SK-N-SH treated with all-trans-retinoic acid at 6 μM for 48 hours (cell line): Measurements from ENCODE around the gene C9orf50.

Source experiments
- ESRRG ChIP-seq: fragments of 250-450 bp; sonication (Bioruptor Pico); IDR thresholded peaks from 2 replicates; pipeline ENCODE4 v1.6.1; 2021; ENCODE audit warnings: mild to moderate bottlenecking
- RARB ChIP-seq: fragments of 250-450 bp; sonication (Bioruptor Pico); IDR thresholded peaks from 2 replicates; pipeline ENCODE4 v1.8.0; 2021; ENCODE audit warnings: mild to moderate bottlenecking, moderate library complexity
- TOX ChIP-seq: fragments of 250-450 bp; sonication (Bioruptor Pico); IDR thresholded peaks from 2 replicates; pipeline ENCODE4 v1.8.0; 2021; ENCODE audit warnings: mild to moderate bottlenecking, moderate library complexity, borderline replicate concordance
- ZFP30 ChIP-seq: fragments of 450-650 bp; formaldehyde crosslinking; IDR thresholded peaks from 2 replicates; pipeline ENCODE4 v1.5.0; 2022; ENCODE audit warnings: mild to moderate bottlenecking, moderate library complexity

DNA sequence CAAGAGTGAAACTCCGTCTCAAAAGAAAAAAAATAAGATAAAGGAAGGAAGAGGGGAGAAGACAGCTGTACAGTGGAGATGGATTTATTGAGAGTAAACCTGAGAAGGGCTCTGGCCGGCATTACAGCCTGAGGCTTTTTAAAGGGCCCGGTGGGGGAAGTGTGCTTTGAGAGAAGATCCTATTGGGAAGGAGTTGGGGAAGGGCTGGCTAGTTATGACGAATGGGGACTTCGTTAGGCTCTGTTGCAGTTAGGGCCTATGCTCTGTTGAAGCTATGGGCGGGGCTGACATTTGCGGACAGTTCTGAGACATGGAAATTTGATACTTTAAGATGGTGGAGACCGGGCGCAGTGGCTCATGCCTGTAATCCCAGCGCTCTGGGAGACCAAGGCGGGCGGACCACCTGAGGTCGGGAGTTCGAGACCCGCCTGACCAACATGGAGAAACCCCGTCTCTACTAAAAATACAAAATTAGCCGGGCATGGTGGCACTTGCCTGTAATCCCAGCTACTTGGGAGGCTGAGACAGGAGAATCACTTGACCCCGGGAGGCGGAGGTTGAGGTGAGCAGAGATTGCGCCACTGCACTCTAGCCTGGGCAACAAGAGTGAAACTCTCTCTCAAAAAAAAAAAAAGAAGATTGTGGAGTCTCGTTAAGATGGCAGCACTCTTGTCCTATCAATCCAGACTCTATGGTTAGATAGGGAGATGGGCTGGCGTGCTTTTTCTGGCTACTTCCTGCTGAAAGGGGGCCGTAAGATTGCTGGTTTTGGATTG lies 33.2 kb downstream of the C9orf50 start:
- TF ChIP-seq ZFP30: no peak
- no peak for TF ChIP-seq ESRRG (CRISPR knock-in tag)
- TF ChIP-seq RARB (CRISPR knock-in tag): no peak
- TF ChIP-seq TOX (CRISPR knock-in tag): no peak
